T1000 (cell line): ENCODE data around the gene TRIM74.
"Not testable (repeated sequence)": the region's sequence is repeated elsewhere in the genome, so short reads cannot be mapped to it uniquely, and the experiment has no call there.

Experiments
- DNase-seq: peaks from one replicate; lab custom pipeline; 2025; ENCODE audit warnings: mixed read lengths; lab: John Stamatoyannopoulos, UW

TRIM74 gene

GRCh38 chr7:72968980-72969516 lies at the start of gene TRIM74:
TRIM74 (minus strand) TSS chr7:72969466; CDS start chr7:72966157, 3,309 bp downstream.
- not testable (repeated sequence) for DNase-seq

- not testable (repeated sequence) for DNase-seq
Measured at GRCh38 chr7:73006491-73006890, 37.2 kb upstream of the TRIM74 start.

- not testable (repeated sequence) for DNase-seq
Measured at GRCh38 chr7:73005693-73006447, 36.6 kb upstream of the TRIM74 start.

- DNase-seq = not testable (repeated sequence)
Measured at GRCh38 chr7:73005356-73005692, 36.1 kb upstream of the TRIM74 start.

GRCh38 chr7:72997887-72998468 lies 28.7 kb upstream of the TRIM74 start:
- DNase-seq = not testable (repeated sequence)

- DNase-seq = not testable (repeated sequence)
Measured at GRCh38 chr7:72997447-72997846, 28.2 kb upstream of the TRIM74 start.

GRCh38 chr7:72995484-72995883 lies 26.2 kb upstream of the TRIM74 start:
- DNase-seq = not testable (repeated sequence)

GRCh38 chr7:72990146-72990913 lies 21.1 kb upstream of the TRIM74 start:
- DNase-seq = not testable (repeated sequence)

GRCh38 chr7:72982084-72982483 lies 12.8 kb upstream of the TRIM74 start:
- not testable (repeated sequence) for DNase-seq

GRCh38 chr7:72980382-72980781 lies 11.1 kb upstream of the TRIM74 start:
- not testable (repeated sequence) for DNase-seq

GRCh38 chr7:72976434-72976833 lies 7.2 kb upstream of the TRIM74 start:
- DNase-seq = not testable (repeated sequence)

- DNase-seq = not testable (repeated sequence)
Measured at GRCh38 chr7:72975656-72976286, 6.5 kb upstream of the TRIM74 start.

GRCh38 chr7:72974781-72975180 lies 5.5 kb upstream of the TRIM74 start:
- not testable (repeated sequence) for DNase-seq

GRCh38 chr7:72971505-72971904 lies 2.2 kb upstream of the TRIM74 start:
- not testable (repeated sequence) for DNase-seq

GRCh38 chr7:72969688-72970087 lies 422 bp upstream of the TRIM74 start:
- not testable (repeated sequence) for DNase-seq

GRCh38 chr7:72966892-72967291 lies 2.4 kb downstream of the TRIM74 start:
- not testable (repeated sequence) for DNase-seq

GRCh38 chr7:72965186-72965975 lies 3.9 kb downstream of the TRIM74 start:
- DNase-seq = not testable (repeated sequence)

- not testable (repeated sequence) for DNase-seq
Measured at GRCh38 chr7:72963056-72963455, 6.2 kb downstream of the TRIM74 start.

GRCh38 chr7:72961346-72961650 lies 8.0 kb downstream of the TRIM74 start:
- not testable (repeated sequence) for DNase-seq

GRCh38 chr7:72960626-72961345 lies 8.5 kb downstream of the TRIM74 start:
- not testable (repeated sequence) for DNase-seq
